Measurements from ENCODE around the gene PDE12. TPM values are rescaled to one million over a fixed set of nuclear protein-coding genes. Genes with fewer than 3 reads are reported as not detected.

PDE12 gene
- total RNA-seq, 2 donors from 2014 or later, result 20.6 to 38.7 TPM

GRCh38 chr3:57586778-57587177 is 30.7 kb downstream of the PDE12 start:
- ATAC-seq (ENCODE audit: insufficient number of reproducible peaks, low FRiP score, low read depth), result no peak
- DNase-seq (ENCODE audit: low spot score), result no peak
- Histone ChIP-seq H3K4me1 (ENCODE audit: control insufficient read depth in 1 of 2, low read depth in 2 of 2) (peaks cover 27 to 50% of the 10 kb centered on the region in 2 donors), H3K9me3 (no peaks in the 10 kb centered on the region), H3K4me3 (no peak overlapping the region), H3K36me3 (peaks cover 9% of the 10 kb centered on the region), H3K27me3 (replicated peaks; ENCODE audit: insufficient read depth) (no peaks in the 10 kb centered on the region), H3K27ac (no peak overlapping the region)
- no peak for TF ChIP-seq CTCF (IDR thresholded peaks at IDR 0.05)

- peaks cover 9% of the 10 kb centered on the region for H3K36me3 ChIP-seq
- peaks cover 32 to 59% of the 10 kb centered on the region in 2 donors for H3K4me1 ChIP-seq (ENCODE audit: control insufficient read depth in 1 of 2, low read depth in 2 of 2)
- no peak overlapping the region for H3K4me3 ChIP-seq
- H3K27ac ChIP-seq, result no peak overlapping the region
- H3K27me3 ChIP-seq (replicated peaks; ENCODE audit: insufficient read depth), result no peaks in the 10 kb centered on the region
- DNase-seq (ENCODE audit: low spot score), result no peak
- ATAC-seq (ENCODE audit: insufficient number of reproducible peaks, low FRiP score, low read depth), result no peak
- no peaks in the 10 kb centered on the region for H3K9me3 ChIP-seq
- no peak for TF ChIP-seq CTCF (IDR thresholded peaks at IDR 0.05)
Measured at GRCh38 chr3:57587905-57588304, 31.8 kb downstream of the PDE12 start.

GRCh38 chr3:57592306-57592705 is 36.2 kb downstream of the PDE12 start:
- ATAC-seq (ENCODE audit: insufficient number of reproducible peaks, low FRiP score, low read depth), result no peak
- no peak overlapping the region for H3K27ac ChIP-seq

GRCh38 chr3:57594144-57594543 is 38.1 kb downstream of the PDE12 start:
- Histone ChIP-seq H3K4me3 (peak overlapping the region; percentile 100), H3K36me3 (no peaks in the 10 kb centered on the region), H3K4me1 (ENCODE audit: control insufficient read depth in 1 of 2, low read depth in 2 of 2) (peaks cover 37 to 65% of the 10 kb centered on the region in 2 donors), H3K9me3 (no peaks in the 10 kb centered on the region), H3K27me3 (replicated peaks; ENCODE audit: insufficient read depth) (no peaks in the 10 kb centered on the region), H3K27ac (no peak overlapping the region)
- TF ChIP-seq CTCF (IDR thresholded peaks at IDR 0.05), result no peak
- ATAC-seq (ENCODE audit: insufficient number of reproducible peaks, low FRiP score, low read depth) (no peak), DNase-seq (ENCODE audit: low spot score) (no peak)

More at GRCh38 chr3:57592306-57592705, 36.2 kb downstream of the PDE12 start:
- H3K4me1 ChIP-seq (ENCODE audit: control insufficient read depth in 1 of 2, low read depth in 2 of 2), result peaks cover 37 to 64% of the 10 kb centered on the region in 2 donors
- H3K4me3 ChIP-seq, result peak overlapping the region; percentile 7
- H3K36me3 ChIP-seq, result no peaks in the 10 kb centered on the region
- DNase-seq (ENCODE audit: low spot score), result no peak
- no peaks in the 10 kb centered on the region for H3K27me3 ChIP-seq (replicated peaks; ENCODE audit: insufficient read depth)
- no peak for TF ChIP-seq CTCF (IDR thresholded peaks at IDR 0.05)
- no peaks in the 10 kb centered on the region for H3K9me3 ChIP-seq

GRCh38 chr3:57594576-57594975 is 38.5 kb downstream of the PDE12 start:
- Histone ChIP-seq H3K36me3 (no peaks in the 10 kb centered on the region), H3K9me3 (no peaks in the 10 kb centered on the region), H3K27ac (peak overlapping the region; percentile 100), H3K27me3 (replicated peaks; ENCODE audit: insufficient read depth) (no peaks in the 10 kb centered on the region), H3K4me1 (ENCODE audit: control insufficient read depth in 1 of 2, low read depth in 2 of 2) (peaks cover 37 to 62% of the 10 kb centered on the region in 2 donors), H3K4me3 (peak overlapping the region; percentile 100)
- ATAC-seq (ENCODE audit: insufficient number of reproducible peaks, low FRiP score, low read depth) (no peak), DNase-seq (ENCODE audit: low spot score) (no peak)
- TF ChIP-seq CTCF (IDR thresholded peaks at IDR 0.05), result no peak

Data from thoracic aorta (tissue), 2 donors.